Activated gamma-delta T cell treated with anti-CD3 and anti-CD28 coated beads, Interleukin-2, amount 50 U/mL, for 16 hours (primary cell): ENCODE results near the gene PHLDB2.

ENCODE experiments used
- DNase-seq: peaks from one replicate; pipeline ENCODE4 v3.0.0-alpha.2; 2020; ENCODE audit warnings: low read depth

Gene PHLDB2

GRCh38 chr3:111999484-112000324 is 140.6 kb downstream of the PHLDB2 start:
- DNase-seq, result no peak

GRCh38 chr3:112000367-112000771 is 141.3 kb downstream of the PHLDB2 start:
- DNase-seq, result no peak

- no peak for DNase-seq
Observed at GRCh38 chr3:112000966-112001365, 141.9 kb downstream of the PHLDB2 start.

- DNase-seq, result no peak
Observed at GRCh38 chr3:112001526-112001925, 142.5 kb downstream of the PHLDB2 start.

GRCh38 chr3:112002096-112002971 is 143.3 kb downstream of the PHLDB2 start:
- peak; percentile 48 for DNase-seq

GRCh38 chr3:112003321-112004080 is 144.4 kb downstream of the PHLDB2 start:
- DNase-seq, result no peak

- no peak for DNase-seq
Observed at GRCh38 chr3:112004187-112004586, 145.1 kb downstream of the PHLDB2 start.

- DNase-seq, result no peak
Observed at GRCh38 chr3:112004669-112005068, 145.6 kb downstream of the PHLDB2 start.

GRCh38 chr3:112005091-112005672 is 146.1 kb downstream of the PHLDB2 start:
- DNase-seq, result no peak

- DNase-seq, result no peak
Observed at GRCh38 chr3:112007633-112008032, 148.6 kb downstream of the PHLDB2 start.

GRCh38 chr3:112009670-112010069 is 150.6 kb downstream of the PHLDB2 start:
- no peak for DNase-seq

GRCh38 chr3:112010636-112011035 is 151.6 kb downstream of the PHLDB2 start:
- no peak for DNase-seq

GRCh38 chr3:112011376-112011940 is 152.4 kb downstream of the PHLDB2 start:
- no peak for DNase-seq

- DNase-seq, result no peak
Observed at GRCh38 chr3:112012205-112012992, 153.3 kb downstream of the PHLDB2 start.

GRCh38 chr3:112013058-112013783 is 154.2 kb downstream of the PHLDB2 start:
- peak; percentile 34 for DNase-seq

- DNase-seq, result no peak
Observed at GRCh38 chr3:112013784-112014143, 154.7 kb downstream of the PHLDB2 start.

- no peak for DNase-seq
Observed at GRCh38 chr3:112017091-112017490, 158.0 kb downstream of the PHLDB2 start.

GRCh38 chr3:112018712-112019111 is 159.6 kb downstream of the PHLDB2 start:
- DNase-seq, result no peak

- DNase-seq, result no peak
Observed at GRCh38 chr3:112019716-112020115, 160.7 kb downstream of the PHLDB2 start.

GRCh38 chr3:112020674-112021085 is 161.6 kb downstream of the PHLDB2 start:
- DNase-seq, result no peak
